ENCODE measurements around the gene DYNLRB2.

GRCh38 chr16:80511824-80512592 is 28.8 kb upstream of the DYNLRB2 start:
- no peak for TF ChIP-seq CTCF (IDR thresholded peaks at IDR 0.05)
- no peak for TF ChIP-seq EP300 (IDR thresholded peaks at IDR 0.05)
- no peak for TF ChIP-seq POLR2A (IDR thresholded peaks at IDR 0.05)
